ENCODE data around the gene NPAS3. TPM values are rescaled to one million over a fixed set of nuclear protein-coding genes. Genes with fewer than 3 reads are reported as not detected.

NPAS3 gene
- total and polyA plus RNA-seq, 4 donors, result 0.07 to 0.09 (median 0.08) TPM; not detected in 1

GRCh38 chr14:33693237-33693636 lies 754.6 kb downstream of the NPAS3 start:
- no peak for DNase-seq (ENCODE audit: low spot score)
- H3K4me1 ChIP-seq (ENCODE audit: control insufficient read depth in 4 of 4, insufficient read depth in 4 of 4, low read length in 3 of 4), result no peaks in the 10 kb centered on the region
- no peaks in the 10 kb centered on the region for H3K36me3 ChIP-seq (ENCODE audit: control insufficient read depth in 4 of 4, insufficient read depth in 3 of 4, low read depth in 1 of 4, low read length in 3 of 4)
- H3K4me3 ChIP-seq (ENCODE audit: low read depth in 1 of 3, low read length in 3 of 3), result no peak overlapping the region
- 57% methylated on average over 4 of the region's 4 CpGs for WGBS
- no peak overlapping the region for H3K27ac ChIP-seq (ENCODE audit: low read depth in 1 of 2, low read length in 2 of 2)
- no peak for TF ChIP-seq RXRA (IDR thresholded peaks at IDR 0.05)
- TF ChIP-seq HNF4G (IDR thresholded peaks at IDR 0.05), result no peak
- no peak for TF ChIP-seq ATF3 (IDR thresholded peaks at IDR 0.05)
- no peak for TF ChIP-seq SP1 (IDR thresholded peaks at IDR 0.05)
- no peak for TF ChIP-seq GABPA (IDR thresholded peaks at IDR 0.05 in 1 of 2, conservative IDR thresholded peaks at IDR 0.05 in 1 of 2)
- TF ChIP-seq JUND (IDR thresholded peaks at IDR 0.05), result no peak
- no peak for TF ChIP-seq RAD21 (IDR thresholded peaks at IDR 0.05)
- no peak for TF ChIP-seq FOXA1 (IDR thresholded peaks at IDR 0.05)
- TF ChIP-seq TAF1 (conservative IDR thresholded peaks at IDR 0.05), result no peak
- TF ChIP-seq ZBTB33 (IDR thresholded peaks at IDR 0.05), result no peak
- TF ChIP-seq HNF4A (conservative IDR thresholded peaks at IDR 0.05), result no peak
- no peak for TF ChIP-seq MAX (IDR thresholded peaks at IDR 0.05)
- no peak for TF ChIP-seq FOXA2 (IDR thresholded peaks at IDR 0.05)
- TF ChIP-seq NR2F2 (IDR thresholded peaks at IDR 0.05), result no peak
- TF ChIP-seq REST (IDR thresholded peaks at IDR 0.05), result no peak
- TF ChIP-seq YY1 (IDR thresholded peaks at IDR 0.05), result no peak
- TF ChIP-seq CTCF (IDR thresholded peaks at IDR 0.05; ENCODE audit: low read depth, low read length, missing input control), result no peak
- TF ChIP-seq EGR1 (IDR thresholded peaks at IDR 0.05; ENCODE audit: low read depth in 2 of 2), result no peak
- H3K9me3 ChIP-seq (ENCODE audit: control insufficient read depth in 4 of 4, low read length in 3 of 4), result no peaks in the 10 kb centered on the region
- H3K27me3 ChIP-seq (ENCODE audit: control insufficient read depth in 4 of 4, insufficient read depth in 4 of 4, low read length in 3 of 4), result no peaks in the 10 kb centered on the region
- H3K9ac ChIP-seq (ENCODE audit: low read depth in 1 of 2, low read length in 2 of 2), result no peak overlapping the region

Data from liver (tissue), 9 donors.